K562 (cell line): ENCODE data around the gene KLHL33. TPM values are rescaled to one million over a fixed set of nuclear protein-coding genes. Genes with fewer than 3 reads are reported as not detected.

ENCODE experiments used
- ATAC-seq: fragments of 200-7000 bp; cut with Tn5 transposase; 3 replicates; pipeline ENCODE4 v1.9.1; 2020; ENCODE audit warnings: moderate library complexity
- BruUV-seq: library from RNA; stranded (reverse); fragments of 400-500 nt; replicated peaks from 2 replicates; lab custom pipeline; 2021; lab: Mats Ljungman, UMichigan
- CTCF ChIA-PET: fragments of 300-600 bp; formaldehyde crosslinking; extraction: SDS; loops from one replicate; lab custom pipeline; 2021; ENCODE audit warnings: low intra/inter-chr PET ratio; lab: Yijun Ruan, JAX
- POLR2A ChIA-PET: fragments of 300-600, 350-650 bp; sonication (Branson Sonifier 250); formaldehyde crosslinking; extraction: SDS; loops from one replicate; lab custom pipeline; 2021; ENCODE audit warnings: antibody characterized with exemption, inconsistent platforms; lab: Yijun Ruan, JAX
- DNase-seq, 4 experiments: peaks; one replicate each; pipeline versions ENCODE4 v3.0.0 to v3.0.0-alpha.2; 2011 to 2018; ENCODE audit warnings: low spot score in 3 of 4, mixed read lengths in 3 of 4; ENCODE audit errors: extremely low read depth in 1 of 4
- FAIRE-seq: peaks from 2 replicates; lab custom pipeline; 2011; peaks lifted over from hg19 to GRCh38; lab: Jason Lieb, UNC
- H2AFZ ChIP-seq: 2 replicates; pipeline ENCODE4 v1.6.0; 2011; ENCODE audit warnings: low read depth, low read length, control low read depth, inconsistent platforms
- H3K27ac ChIP-seq: fragments of 200-600 bp; 3 replicates; pipeline ENCODE4 v1.8.0; 2011; ENCODE audit warnings: low read depth, mild to moderate bottlenecking, control low read depth, inconsistent platforms, low read length, moderate library complexity, mixed read lengths; ENCODE audit errors: extremely low read depth
- H3K27me3 ChIP-seq, 2 experiments: fragments of 300-600 bp in 1 of 2; 2 replicates in 1 of 2; 3 replicates in 1 of 2; pipeline versions ENCODE4 v1.6.0 to v1.8.0; 2011; ENCODE audit warnings: inconsistent platforms in 2 of 2, low read length in 2 of 2, mild to moderate bottlenecking in 1 of 2, mixed read lengths in 1 of 2, moderate library complexity in 1 of 2; ENCODE audit not compliant: control insufficient read depth in 2 of 2, insufficient read depth in 2 of 2
- H3K36me3 ChIP-seq: fragments of 300-600 bp; 3 replicates; pipeline ENCODE4 v1.8.0; 2011; ENCODE audit warnings: mild to moderate bottlenecking, low read length, inconsistent platforms; ENCODE audit not compliant: control insufficient read depth, insufficient read depth
- H3K4me1 ChIP-seq, 2 experiments: fragments of 200-600 bp in 1 of 2; replicated peaks in 1 of 2; 2 replicates in 1 of 2; 3 replicates in 1 of 2; pipeline versions ENCODE4 v1.5.1 to v1.8.0; 2011; ENCODE audit warnings: inconsistent platforms in 2 of 2, low read length in 2 of 2, mild to moderate bottlenecking in 1 of 2, mixed read lengths in 1 of 2, moderate library complexity in 1 of 2; ENCODE audit not compliant: control insufficient read depth in 2 of 2, insufficient read depth in 2 of 2
- H3K4me2 ChIP-seq: 2 replicates; pipeline ENCODE4 v1.6.1; 2011; ENCODE audit warnings: low read length, control low read depth, inconsistent platforms, mixed read lengths; ENCODE audit not compliant: insufficient read depth
- H3K4me3 ChIP-seq: fragments of 200-600 bp; sonication (generic), shearing (Covaris generic); 2 replicates; pipeline ENCODE4 v1.5.1; 2016; ENCODE audit warnings: control low read depth, inconsistent platforms
- H3K79me2 ChIP-seq: fragments of 200-600 bp; 3 replicates; pipeline ENCODE4 v1.8.0; 2011; ENCODE audit warnings: low read length, inconsistent platforms; ENCODE audit not compliant: control insufficient read depth, insufficient read depth
- H3K9ac ChIP-seq, 2 experiments: 2 replicates each; pipeline versions ENCODE4 v1.6.0 to v1.6.1; 2011; ENCODE audit warnings: low read depth in 2 of 2, low read length in 2 of 2, control low read depth in 1 of 2, inconsistent platforms in 1 of 2, mild to moderate bottlenecking in 1 of 2, mixed read lengths in 1 of 2; ENCODE audit not compliant: insufficient read depth in 1 of 2
- H3K9me1 ChIP-seq: one replicate; pipeline ENCODE4 v1.6.0; 2011; ENCODE audit warnings: inconsistent platforms, mild to moderate bottlenecking, low read length, moderate library complexity; ENCODE audit not compliant: control insufficient read depth, insufficient read depth
- H3K9me3 ChIP-seq: replicated peaks from 2 replicates; pipeline ENCODE4 v1.5.1; 2011; ENCODE audit warnings: low read depth, low read length, inconsistent platforms; ENCODE audit not compliant: control insufficient read depth, insufficient read depth
- H4K20me1 ChIP-seq: replicated peaks from 2 replicates; pipeline ENCODE4 v1.6.1; 2011; ENCODE audit warnings: low read length, inconsistent platforms, mixed read lengths; ENCODE audit not compliant: control insufficient read depth, insufficient read depth
- DNMT1 ChIP-seq: fragments of 450-650 bp; IDR thresholded peaks from 2 replicates; pipeline ENCODE4 v1.6.1; 2016; ENCODE audit warnings: antibody characterized with exemption, mild to moderate bottlenecking
- MTA1 ChIP-seq: fragments of 450-650 bp; IDR thresholded peaks from 2 replicates; pipeline ENCODE4 v1.6.1; 2017; ENCODE audit warnings: borderline replicate concordance
- RBM22 ChIP-seq: fragments of 200-400 bp; formaldehyde crosslinking; IDR thresholded peaks from 2 replicates; pipeline ENCODE4 v1.6.1; 2018; ENCODE audit warnings: low read length, low read depth; ENCODE audit not compliant: poor library complexity, severe bottlenecking
- RBM39 ChIP-seq: fragments of 200-400 bp; formaldehyde crosslinking; optimal IDR thresholded peaks from 2 replicates; pipeline ENCODE3; 2018; ENCODE audit warnings: low read depth, low read length
- ZBTB7A ChIP-seq: IDR thresholded peaks from 2 replicates; pipeline ENCODE4 v1.6.1; 2011; ENCODE audit warnings: low read depth, mild to moderate bottlenecking, low read length, moderate library complexity, borderline replicate concordance; ENCODE audit not compliant: control insufficient read depth
- ZNF766 ChIP-seq: fragments of 200-800 bp; sonication (Bioruptor generic); conservative IDR thresholded peaks from 2 replicates; pipeline ENCODE4 v1.6.1; 2016; ENCODE audit warnings: missing genetic modification characterization, missing compliant biosample characterization
- WGBS: fragments of 100-300 bp; shearing (Covaris generic); methylation state at CpG from one replicate; pipeline ENCODE4 v1.1.6; 2016; ENCODE audit warnings: low coverage, mixed read lengths; ENCODE audit not compliant: insufficient coverage; ENCODE audit errors: missing lambda C conversion rate; 5-methylcytosine and 5-hydroxymethylcytosine counted together
- in situ Hi-C: fragments of 300-500 bp; cut with MboI; formaldehyde crosslinking; loops from 4 replicates; pipeline ENCODE4 v1.15.0; 2018; ENCODE audit warnings: inconsistent platforms, mixed read lengths
- intact Hi-C: fragments of 100-400 bp; cut with micrococcal nuclease; formaldehyde crosslinking; loops from 2 replicates; pipeline ENCODE4 v1.14.2; 2022
- polyA plus RNA-seq, 8 experiments: library from polyadenylated mRNA; depleted of rRNA in 4 of 8; stranded (reverse) in 5 of 8; unstranded in 3 of 8; fragments of >200 nt; fragmentation: Nextera tagmentation in 2 of 8; fragmentation: Illumina TruSeq in 1 of 8; extraction: Ambion mirVana in 2 of 8; extraction: Trizol in 1 of 8; gene quantifications; 2 replicates each; pipeline versions ENCODE4 v1.2.1 to v1.2.3, GENCODE V29; 2011 to 2014; ENCODE audit warnings: inconsistent platforms in 1 of 8, missing spikeins in 1 of 8
- total RNA-seq, 7 experiments: library from RNA; depleted of rRNA in 6 of 7; stranded (reverse); fragments of >200 nt in 6 of 7; fragmentation: Illumina TruSeq in 2 of 7; extraction: Trizol in 2 of 7; gene quantifications; 2 replicates each; pipeline versions ENCODE4 v1.2.1 to v1.2.3, GENCODE V29; 2011 to 2021; ENCODE audit warnings: low replicate concordance in 1 of 7

The KLHL33 gene
- total and polyA plus RNA-seq, 9 of the 15 experiments (the other 6 are each of a cell fraction or from before 2014, with no cell fraction given) = 0.04 to 0.27 (median 0.13) TPM; not detected in 6

DNA sequence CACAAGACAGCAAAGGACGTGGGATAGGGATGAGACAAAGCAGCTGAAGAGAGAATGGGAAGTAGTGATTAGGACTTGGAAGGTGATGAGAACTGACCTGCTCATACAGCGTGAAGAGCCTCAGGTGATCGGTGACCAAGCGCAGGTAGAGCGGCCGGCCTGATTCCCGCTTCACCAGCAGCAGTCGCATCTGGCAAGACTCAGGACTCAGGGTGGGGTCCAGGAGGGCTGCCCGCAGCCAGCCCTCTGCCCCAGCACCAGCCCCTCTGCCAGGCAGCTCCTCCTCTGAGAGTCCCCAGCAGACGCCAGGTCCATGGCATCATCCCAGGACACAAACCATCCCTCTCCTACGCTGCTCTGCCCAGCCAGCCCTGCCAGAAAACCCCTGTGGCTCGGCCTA is 53.4 kb downstream of the KLHL33 start:
- no TSS peak for BruUV-seq
- in situ Hi-C loops = no loop called here
- ChIA-PET POLR2A (interaction anchor here (0.6 kb wide), 1 partner anchor 31 kb away, joined by 3 read pairs; the partner anchor contains the start of gene TEP1), CTCF (no interaction called here)
- no peaks in the 10 kb centered on the region for H3K4me1 ChIP-seq
- H3K36me3 ChIP-seq = peaks cover 43% of the 10 kb centered on the region; the same call in 1 of the 3 replicates
- no peaks in the 10 kb centered on the region for H3K9me3 ChIP-seq
- no peaks in the 10 kb centered on the region for H4K20me1 ChIP-seq
- DNase-seq = no peak
- H3K4me3 ChIP-seq = no peak overlapping the region
- no peak overlapping the region; a peak in 1 of 4 replicates for H3K9ac ChIP-seq
- H3K27ac ChIP-seq = no peak overlapping the region
- H2AFZ ChIP-seq = no peak overlapping the region
- 84% methylated on average over 7 of the region's 12 CpGs for WGBS
- no peak for ATAC-seq
- H3K9me1 ChIP-seq = no peaks in the 10 kb centered on the region
- no peak overlapping the region for H3K4me2 ChIP-seq
- FAIRE-seq = no peak
- no peaks in the 10 kb centered on the region for H3K79me2 ChIP-seq
- no peaks in the 10 kb centered on the region for H3K27me3 ChIP-seq
- intact Hi-C loops = no loop called here
- TF ChIP-seq ZNF766 (CRISPR knock-in tag) (no peak), DNMT1 (no peak), RBM39 (no peak), MTA1 (no peak), ZBTB7A (no peak)

DNA sequence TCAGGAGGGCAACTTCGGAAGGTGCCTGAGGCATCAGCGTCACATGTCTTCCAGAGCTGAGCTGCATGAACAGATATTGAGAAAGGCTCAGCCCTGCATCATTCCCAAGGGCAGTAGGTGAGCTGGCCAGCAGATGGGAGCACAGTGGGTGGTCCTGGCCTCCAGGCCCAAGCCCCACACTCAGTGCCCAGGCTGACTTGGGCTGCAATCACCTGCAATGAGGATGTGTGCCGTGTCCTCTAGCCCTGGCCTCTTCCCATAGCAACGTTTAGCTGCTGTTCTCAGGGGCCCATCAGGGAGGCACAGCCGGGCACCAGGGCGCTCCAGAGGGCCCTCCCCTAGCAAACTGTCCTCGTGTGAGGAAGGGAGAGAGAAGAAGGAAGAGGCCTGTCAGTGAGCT is 54.6 kb downstream of the KLHL33 start:
- Histone ChIP-seq H4K20me1 (no peaks in the 10 kb centered on the region), H2AFZ (no peak overlapping the region), H3K4me1 (no peaks in the 10 kb centered on the region), H3K9me1 (no peaks in the 10 kb centered on the region), H3K27ac (no peak overlapping the region), H3K9me3 (no peaks in the 10 kb centered on the region), H3K36me3 (peaks cover 42% of the 10 kb centered on the region; the same call in 1 of the 3 replicates), H3K9ac (no peak overlapping the region), H3K4me2 (no peak overlapping the region), H3K4me3 (no peak overlapping the region), H3K27me3 (no peaks in the 10 kb centered on the region), H3K79me2 (no peaks in the 10 kb centered on the region)
- intact Hi-C loops = no loop called here
- CTCF ChIA-PET = no interaction called here
- ATAC-seq (no peak), FAIRE-seq (no peak), DNase-seq (no peak)
- no peak for TF ChIP-seq RBM22
- WGBS = no CpG with 5 or more reads among the region's 7 CpGs
- no TSS peak for BruUV-seq
- POLR2A ChIA-PET = interaction anchor here (0.8 kb wide), 1 partner anchor 382 kb away, joined by 4 read pairs; no protein-coding TSS in a partner anchor
- in situ Hi-C loops = no loop called here
